ENCODE measurements around the gene CD28. TPM values are rescaled to one million over a fixed set of nuclear protein-coding genes. Genes with fewer than 3 reads are reported as not detected.

CD28 gene
- total and polyA plus RNA-seq, 2 experiments from 2014 or later: 0.11 TPM

GRCh38 chr2:203763938-203764664 is 57.7 kb downstream of the CD28 start:
- H3K9me2 ChIP-seq (ENCODE audit: insufficient read depth): no peaks in the 10 kb centered on the region
- no peak overlapping the region for H3K9ac ChIP-seq
- WGBS, 2 experiments (ENCODE audit: low coverage in 1 of 2, low lambda C conversion rate in 2 of 2, missing lambda C conversion rate in 2 of 2): 86 to 89% methylated on average over 10 of the region's 10 CpGs
- no peaks in the 10 kb centered on the region for H3K79me2 ChIP-seq (ENCODE audit: insufficient read depth)
- no peaks in the 10 kb centered on the region for H3K36me3 ChIP-seq (ENCODE audit: low read depth)
- DNase-seq: no peak
- H3K9me3 ChIP-seq (ENCODE audit: low read depth): no peaks in the 10 kb centered on the region
- peaks cover 18% of the 10 kb centered on the region for H3F3A ChIP-seq (ENCODE audit: insufficient read depth)
- no peaks in the 10 kb centered on the region for H3K27me3 ChIP-seq (replicated peaks; ENCODE audit: insufficient read depth)
- H3K4me1 ChIP-seq (ENCODE audit: insufficient read depth): peaks cover 19% of the 10 kb centered on the region
- H2AFZ ChIP-seq: no peak overlapping the region
- H4K20me1 ChIP-seq (ENCODE audit: insufficient read depth): no peaks in the 10 kb centered on the region
- no peak overlapping the region for H3K4me3 ChIP-seq
- H3K4me2 ChIP-seq (ENCODE audit: unreplicated experiment): no peak overlapping the region
- TF ChIP-seq EZH2 (IDR thresholded peaks at IDR 0.05; ENCODE audit: insufficient read depth, poor library complexity, severe bottlenecking) (no peak), EZH2phosphoT487 (IDR thresholded peaks at IDR 0.05; ENCODE audit: insufficient read depth, low read depth) (no peak)
- in situ Hi-C loops (cut with MboI): no loop called here
- no peak overlapping the region for H3K27ac ChIP-seq

DNA sequence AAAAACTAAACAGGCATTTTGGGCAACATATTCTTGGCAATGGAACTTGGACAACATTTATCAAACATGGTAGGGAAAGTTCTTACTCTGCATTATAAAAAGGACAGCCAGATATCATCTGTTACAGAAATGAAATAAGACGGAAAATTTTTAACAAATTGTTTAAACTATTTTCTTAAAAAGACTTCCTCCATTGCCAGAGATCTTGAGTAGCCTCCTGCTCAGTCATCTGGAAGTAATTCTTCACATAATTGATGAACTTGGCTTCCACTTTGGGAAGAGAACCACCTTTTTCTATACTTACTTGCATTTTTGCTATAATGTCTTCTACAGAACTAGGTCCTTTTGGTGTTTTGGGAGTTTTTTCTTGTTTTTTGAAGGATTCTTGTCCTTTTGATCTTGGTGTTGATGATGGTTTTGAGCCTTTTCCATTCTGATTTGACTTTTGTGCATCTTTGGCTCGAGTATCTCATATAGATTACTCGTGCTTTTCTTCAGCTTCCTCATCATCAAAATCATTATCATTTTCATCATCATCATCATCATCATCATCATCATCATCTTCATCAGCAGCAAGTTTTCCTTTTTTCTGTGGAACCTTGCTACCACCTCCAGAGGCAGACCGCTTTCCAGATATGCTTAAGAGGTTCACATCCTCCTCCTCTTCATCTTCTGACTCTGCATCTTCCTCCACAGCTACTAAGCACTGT is 66.2 kb downstream of the CD28 start:
- Histone ChIP-seq H3K4me1 (ENCODE audit: insufficient read depth) (no peaks in the 10 kb centered on the region), H3K79me2 (ENCODE audit: insufficient read depth) (no peaks in the 10 kb centered on the region), H2AFZ (peak overlapping the region; percentile 38; the same call in 1 of the 2 replicates), H3K4me2 (ENCODE audit: unreplicated experiment) (no peak overlapping the region), H3K4me3 (no peak overlapping the region), H3K9ac (no peak overlapping the region), H3K9me3 (ENCODE audit: low read depth) (no peaks in the 10 kb centered on the region), H3K9me2 (ENCODE audit: insufficient read depth) (no peaks in the 10 kb centered on the region), H3K27ac (no peak overlapping the region), H3K36me3 (ENCODE audit: low read depth) (no peaks in the 10 kb centered on the region), H4K20me1 (ENCODE audit: insufficient read depth) (no peaks in the 10 kb centered on the region), H3K27me3 (replicated peaks; ENCODE audit: insufficient read depth) (no peaks in the 10 kb centered on the region), H3F3A (ENCODE audit: insufficient read depth) (no peaks in the 10 kb centered on the region)
- no peak for DNase-seq
- WGBS, 2 experiments (ENCODE audit: low coverage in 1 of 2, low lambda C conversion rate in 2 of 2, missing lambda C conversion rate in 2 of 2): 75 to 79% methylated on average over 4 of the region's 4 CpGs
- TF ChIP-seq EZH2 (IDR thresholded peaks at IDR 0.05; ENCODE audit: insufficient read depth, poor library complexity, severe bottlenecking) (no peak), EZH2phosphoT487 (IDR thresholded peaks at IDR 0.05; ENCODE audit: insufficient read depth, low read depth) (no peak)
- in situ Hi-C loops (cut with MboI): no loop called here

- H3F3A ChIP-seq (ENCODE audit: insufficient read depth): no peaks in the 10 kb centered on the region
- H3K9me2 ChIP-seq (ENCODE audit: insufficient read depth): no peaks in the 10 kb centered on the region
- H3K4me1 ChIP-seq (ENCODE audit: insufficient read depth): no peaks in the 10 kb centered on the region
- in situ Hi-C loops (cut with MboI): no loop called here
- H3K79me2 ChIP-seq (ENCODE audit: insufficient read depth): no peaks in the 10 kb centered on the region
- H2AFZ ChIP-seq: no peak overlapping the region
- H3K4me3 ChIP-seq: no peak overlapping the region
- no peaks in the 10 kb centered on the region for H3K9me3 ChIP-seq (ENCODE audit: low read depth)
- H3K27ac ChIP-seq: no peak overlapping the region
- H3K4me2 ChIP-seq (ENCODE audit: unreplicated experiment): no peak overlapping the region
- no peaks in the 10 kb centered on the region for H3K36me3 ChIP-seq (ENCODE audit: low read depth)
- H3K27me3 ChIP-seq (replicated peaks; ENCODE audit: insufficient read depth): no peaks in the 10 kb centered on the region
- no peak for TF ChIP-seq EZH2phosphoT487 (IDR thresholded peaks at IDR 0.05; ENCODE audit: insufficient read depth, low read depth)
- TF ChIP-seq EZH2 (IDR thresholded peaks at IDR 0.05; ENCODE audit: insufficient read depth, poor library complexity, severe bottlenecking): no peak
- DNase-seq: peak; percentile 40
- no peaks in the 10 kb centered on the region for H4K20me1 ChIP-seq (ENCODE audit: insufficient read depth)
- H3K9ac ChIP-seq: no peak overlapping the region
- WGBS, 2 experiments (ENCODE audit: low coverage in 1 of 2, low lambda C conversion rate in 2 of 2, missing lambda C conversion rate in 2 of 2): 79 to 81% methylated on average over 9 of the region's 9 CpGs
Measured at GRCh38 chr2:203774760-203775159, 68.3 kb downstream of the CD28 start.

- DNase-seq: no peak
- WGBS, 2 experiments (ENCODE audit: low coverage in 1 of 2, low lambda C conversion rate in 2 of 2, missing lambda C conversion rate in 2 of 2): 89 to 100% methylated on average over 1 of the region's 1 CpG
Measured at GRCh38 chr2:203775684-203776083, 69.2 kb downstream of the CD28 start.

More at GRCh38 chr2:203775684-203776083, 69.2 kb downstream of the CD28 start:
- H3K9me3 ChIP-seq (ENCODE audit: low read depth): no peaks in the 10 kb centered on the region
- no peak overlapping the region for H3K9ac ChIP-seq
- H3K9me2 ChIP-seq (ENCODE audit: insufficient read depth): no peaks in the 10 kb centered on the region
- TF ChIP-seq EZH2 (IDR thresholded peaks at IDR 0.05; ENCODE audit: insufficient read depth, poor library complexity, severe bottlenecking) (no peak), EZH2phosphoT487 (IDR thresholded peaks at IDR 0.05; ENCODE audit: insufficient read depth, low read depth) (no peak)
- no peaks in the 10 kb centered on the region for H3K79me2 ChIP-seq (ENCODE audit: insufficient read depth)
- H3K36me3 ChIP-seq (ENCODE audit: low read depth): no peaks in the 10 kb centered on the region
- H3K4me2 ChIP-seq (ENCODE audit: unreplicated experiment): no peak overlapping the region
- no peak overlapping the region for H3K27ac ChIP-seq
- no peaks in the 10 kb centered on the region for H3K27me3 ChIP-seq (replicated peaks; ENCODE audit: insufficient read depth)
- peak overlapping the region; percentile 32; the same call in 1 of the 2 replicates for H2AFZ ChIP-seq
- H3K4me3 ChIP-seq: no peak overlapping the region
- no peaks in the 10 kb centered on the region for H4K20me1 ChIP-seq (ENCODE audit: insufficient read depth)
- in situ Hi-C loops (cut with MboI): no loop called here
- no peaks in the 10 kb centered on the region for H3F3A ChIP-seq (ENCODE audit: insufficient read depth)
- H3K4me1 ChIP-seq (ENCODE audit: insufficient read depth): no peaks in the 10 kb centered on the region

Data from GM23248 (cell line).